ENCODE measurements around the gene GALNT12. TPM values are rescaled to one million over a fixed set of nuclear protein-coding genes. Genes with fewer than 3 reads are reported as not detected.
A peak's percentile ranks its signal among the peaks of the same experiment; 100 is the strongest.

GALNT12 gene
- total RNA-seq, 1 donor from 2014 or later, result 1.7 TPM

GRCh38 chr9:98809311-98810101, 2.0 kb downstream of the GALNT12 start:
- H3K27ac ChIP-seq (ENCODE audit: low read depth, low read length), result no peak overlapping the region
- no peaks in the 10 kb centered on the region for H3K36me3 ChIP-seq (ENCODE audit: insufficient read depth, low read length)
- H3K79me2 ChIP-seq (ENCODE audit: insufficient read depth, low read length), result no peaks in the 10 kb centered on the region
- peaks cover 38% of the 10 kb centered on the region for H3K27me3 Mint-ChIP-seq (ENCODE audit: low read depth, unreplicated experiment)
- H3K9ac ChIP-seq (ENCODE audit: low read length), result no peak overlapping the region
- TF ChIP-seq EZH2 (IDR thresholded peaks at IDR 0.05; ENCODE audit: insufficient read depth, low read length) (no peak), CTCF (IDR thresholded peaks at IDR 0.05; ENCODE audit: insufficient read depth, low read depth, low read length) (no peak)
- peaks cover 16% of the 10 kb centered on the region for H3K4me1 ChIP-seq (ENCODE audit: insufficient read depth, low read length)
- H3K36me3 Mint-ChIP-seq (ENCODE audit: low read depth, unreplicated experiment), result no peaks in the 10 kb centered on the region
- no peak overlapping the region for H3K4me2 ChIP-seq (ENCODE audit: low read length)
- no peaks in the 10 kb centered on the region for H3K9me3 ChIP-seq (ENCODE audit: insufficient read depth, low read depth, low read length)
- H3K9me3 Mint-ChIP-seq (ENCODE audit: unreplicated experiment), result no peaks in the 10 kb centered on the region
- peak overlapping the region; percentile 62 for H3K4me3 Mint-ChIP-seq (ENCODE audit: unreplicated experiment)
- H2AFZ ChIP-seq (ENCODE audit: low read depth, low read length), result no peak overlapping the region
- no peak overlapping the region for H3K27ac Mint-ChIP-seq (ENCODE audit: unreplicated experiment)
- H3K27me3 ChIP-seq (ENCODE audit: insufficient read depth, low read length), result peaks cover 13% of the 10 kb centered on the region
- H3K4me3 ChIP-seq (ENCODE audit: insufficient read depth, low read depth, low read length), result no peak overlapping the region
- H4K20me1 ChIP-seq (ENCODE audit: insufficient read depth, low read length), result no peaks in the 10 kb centered on the region
- H3K4me1 Mint-ChIP-seq (ENCODE audit: low read depth, unreplicated experiment), result peaks cover 3% of the 10 kb centered on the region
- DNase-seq (ENCODE audit: low read depth) (no peak), FAIRE-seq (no peak)

GRCh38 chr9:98810102-98810842, 2.8 kb downstream of the GALNT12 start:
- no peak overlapping the region for H3K9ac ChIP-seq (ENCODE audit: low read length)
- no peaks in the 10 kb centered on the region for H3K79me2 ChIP-seq (ENCODE audit: insufficient read depth, low read length)
- H4K20me1 ChIP-seq (ENCODE audit: insufficient read depth, low read length), result no peaks in the 10 kb centered on the region
- H3K36me3 ChIP-seq (ENCODE audit: insufficient read depth, low read length), result no peaks in the 10 kb centered on the region
- no peaks in the 10 kb centered on the region for H3K9me3 ChIP-seq (ENCODE audit: insufficient read depth, low read depth, low read length)
- Mint-ChIP-seq H3K9me3 (ENCODE audit: unreplicated experiment) (no peaks in the 10 kb centered on the region), H3K4me1 (ENCODE audit: low read depth, unreplicated experiment) (peaks cover 3% of the 10 kb centered on the region), H3K27ac (ENCODE audit: unreplicated experiment) (no peak overlapping the region), H3K36me3 (ENCODE audit: low read depth, unreplicated experiment) (no peaks in the 10 kb centered on the region), H3K4me3 (ENCODE audit: unreplicated experiment) (no peak overlapping the region), H3K27me3 (ENCODE audit: low read depth, unreplicated experiment) (peaks cover 35% of the 10 kb centered on the region)
- peak overlapping the region; percentile 28 for H3K4me2 ChIP-seq (ENCODE audit: low read length)
- DNase-seq (ENCODE audit: low read depth) (no peak), FAIRE-seq (no peak)
- H3K27ac ChIP-seq (ENCODE audit: low read depth, low read length), result no peak overlapping the region
- no peak overlapping the region for H2AFZ ChIP-seq (ENCODE audit: low read depth, low read length)
- H3K27me3 ChIP-seq (ENCODE audit: insufficient read depth, low read length), result peaks cover 8% of the 10 kb centered on the region
- peaks cover 16% of the 10 kb centered on the region for H3K4me1 ChIP-seq (ENCODE audit: insufficient read depth, low read length)
- H3K4me3 ChIP-seq (ENCODE audit: insufficient read depth, low read depth, low read length), result no peak overlapping the region
- TF ChIP-seq CTCF (IDR thresholded peaks at IDR 0.05; ENCODE audit: insufficient read depth, low read depth, low read length), result no peak
- TF ChIP-seq EZH2 (IDR thresholded peaks at IDR 0.05; ENCODE audit: insufficient read depth, low read length), result no peak
